Activated naive CD4-positive, alpha-beta T cell treated with anti-CD3 and anti-CD28 coated beads, Interleukin-2, amount 50 U/mL, for 72 hours (primary cell): ENCODE measurements around the gene FBXO24. TPM values are rescaled to one million over a fixed set of nuclear protein-coding genes. Genes with fewer than 3 reads are reported as not detected.

Experiments
- ATAC-seq, 2 donors: fragments of 150-1000 bp; cut with Tn5 transposase; 2 replicates each; pipeline ENCODE4 v1.10.0; 2021; ENCODE audit warnings: mild to moderate bottlenecking in 2 of 2, moderate library complexity in 2 of 2
- DNase-seq, 2 donors: peaks; one replicate each; pipeline ENCODE4 v3.0.0; 2021 to 2022; ENCODE audit warnings: low spot score in 2 of 2
- H3K27ac Mint-ChIP-seq, 2 donors: one replicate each; pipeline ENCODE4 v1.8.0; 2022; ENCODE audit warnings: mild to moderate bottlenecking in 2 of 2, mixed read lengths in 2 of 2
- H3K36me3 Mint-ChIP-seq, 2 donors: one replicate each; pipeline ENCODE4 v1.8.0; 2022; ENCODE audit warnings: mixed read lengths in 2 of 2
- H3K9me3 Mint-ChIP-seq, 2 donors: one replicate each; pipeline ENCODE4 v1.8.0; 2022; ENCODE audit warnings: mixed read lengths in 2 of 2
- total RNA-seq, 2 donors: library from RNA; stranded (reverse); gene quantifications; one replicate each; pipeline ENCODE4 v1.2.3, GENCODE V29; 2022

The FBXO24 gene
- total RNA-seq, 2 donors from 2014 or later, result 1.9 to 4.0 TPM

- no peaks in the 10 kb centered on the region for H3K36me3 Mint-ChIP-seq
- H3K27ac Mint-ChIP-seq, result no peak overlapping the region
- DNase-seq, result no peak
- H3K9me3 Mint-ChIP-seq, result no peaks in the 10 kb centered on the region
- no peak for ATAC-seq
Measured at GRCh38 chr7:100578246-100579183, 7.6 kb upstream of the FBXO24 start.

GRCh38 chr7:100580466-100581283, 5.5 kb upstream of the FBXO24 start:
- no peak for DNase-seq
- no peak for ATAC-seq
- no peaks in the 10 kb centered on the region for H3K9me3 Mint-ChIP-seq
- H3K27ac Mint-ChIP-seq, result no peak overlapping the region
- peaks cover 7 to 8% of the 10 kb centered on the region in 2 donors for H3K36me3 Mint-ChIP-seq

GRCh38 chr7:100582041-100582579, 4.0 kb upstream of the FBXO24 start:
- no peak for DNase-seq
- peaks cover 7 to 8% of the 10 kb centered on the region in 2 donors for H3K36me3 Mint-ChIP-seq
- no peaks in the 10 kb centered on the region for H3K9me3 Mint-ChIP-seq
- no peak for ATAC-seq
- H3K27ac Mint-ChIP-seq, result peak overlapping the region; percentile 57 to 89

- Mint-ChIP-seq H3K36me3 (peaks cover 7 to 8% of the 10 kb centered on the region in 2 donors), H3K27ac (peak overlapping the region; percentile 57 to 89), H3K9me3 (no peaks in the 10 kb centered on the region)
- DNase-seq (no peak), ATAC-seq (no peak)
Measured at GRCh38 chr7:100582650-100583049, 3.5 kb upstream of the FBXO24 start.

- ATAC-seq (peak; percentile 8 to 22), DNase-seq (peak in 1 of 2 donors; percentile 70)
- Mint-ChIP-seq H3K27ac (peak overlapping the region; percentile 89), H3K9me3 (no peaks in the 10 kb centered on the region), H3K36me3 (peaks cover 7 to 8% of the 10 kb centered on the region in 2 donors)
Measured at GRCh38 chr7:100583132-100584053, 2.7 kb upstream of the FBXO24 start.

GRCh38 chr7:100584054-100584682, 2.0 kb upstream of the FBXO24 start:
- peak overlapping the region; percentile 89 for H3K27ac Mint-ChIP-seq

GRCh38 chr7:100584683-100585510, 1.2 kb upstream of the FBXO24 start:
- Mint-ChIP-seq H3K9me3 (no peaks in the 10 kb centered on the region), H3K36me3 (peaks cover 7 to 8% of the 10 kb centered on the region in 2 donors), H3K27ac (peak overlapping the region; percentile 89 to 96)
- ATAC-seq, result no peak
- no peak for DNase-seq

More at GRCh38 chr7:100584054-100584682, 2.0 kb upstream of the FBXO24 start:
- DNase-seq (no peak), ATAC-seq (no peak)
- H3K9me3 Mint-ChIP-seq, result no peaks in the 10 kb centered on the region
- peaks cover 7 to 8% of the 10 kb centered on the region in 2 donors for H3K36me3 Mint-ChIP-seq

GRCh38 chr7:100585511-100586265, 440 bp upstream of the FBXO24 start, which contains the start of gene LRCH4:
LRCH4 (minus strand) TSS chr7:100586129; CDS start chr7:100586100, 29 bp downstream.
- no peaks in the 10 kb centered on the region for H3K9me3 Mint-ChIP-seq

GRCh38 chr7:100588438-100588837, 2.3 kb downstream of the FBXO24 start:
- Mint-ChIP-seq H3K27ac (no peak overlapping the region), H3K9me3 (no peaks in the 10 kb centered on the region), H3K36me3 (peaks cover 7 to 8% of the 10 kb centered on the region in 2 donors)
- DNase-seq (no peak), ATAC-seq (no peak)

More at GRCh38 chr7:100585511-100586265, 440 bp upstream of the FBXO24 start, which contains the start of gene LRCH4:
- Mint-ChIP-seq H3K27ac (peak within 1 kb of the TSS; percentile 89 to 96), H3K36me3 (peaks cover 7 to 8% of the 10 kb centered on the region in 2 donors)
- DNase-seq (peak in 1 of 2 donors; percentile 72), ATAC-seq (peak; percentile 30 to 39)

- Mint-ChIP-seq H3K27ac (no peak overlapping the region), H3K9me3 (no peaks in the 10 kb centered on the region), H3K36me3 (peaks cover 7 to 8% of the 10 kb centered on the region in 2 donors)
- DNase-seq (no peak), ATAC-seq (no peak)
Measured at GRCh38 chr7:100589341-100589947, 3.3 kb downstream of the FBXO24 start.

- no peak for DNase-seq
- Mint-ChIP-seq H3K27ac (no peak overlapping the region), H3K9me3 (no peaks in the 10 kb centered on the region), H3K36me3 (peaks cover 2 to 3% of the 10 kb centered on the region in 2 donors)
- ATAC-seq, result no peak
Measured at GRCh38 chr7:100590077-100590737, 4.1 kb downstream of the FBXO24 start.

GRCh38 chr7:100591596-100591995, 5.5 kb downstream of the FBXO24 start:
- no peaks in the 10 kb centered on the region for H3K36me3 Mint-ChIP-seq
- no peak overlapping the region for H3K27ac Mint-ChIP-seq
- no peaks in the 10 kb centered on the region for H3K9me3 Mint-ChIP-seq
- no peak for ATAC-seq
- no peak for DNase-seq

- no peaks in the 10 kb centered on the region for H3K36me3 Mint-ChIP-seq
- H3K9me3 Mint-ChIP-seq, result no peaks in the 10 kb centered on the region
- peak overlapping the region in 1 of 2 donors; percentile 25 for H3K27ac Mint-ChIP-seq
- no peak for DNase-seq
- no peak for ATAC-seq
Measured at GRCh38 chr7:100595188-100595587, 9.1 kb downstream of the FBXO24 start.
